ENCODE results near the gene ST8SIA6.

DNA sequence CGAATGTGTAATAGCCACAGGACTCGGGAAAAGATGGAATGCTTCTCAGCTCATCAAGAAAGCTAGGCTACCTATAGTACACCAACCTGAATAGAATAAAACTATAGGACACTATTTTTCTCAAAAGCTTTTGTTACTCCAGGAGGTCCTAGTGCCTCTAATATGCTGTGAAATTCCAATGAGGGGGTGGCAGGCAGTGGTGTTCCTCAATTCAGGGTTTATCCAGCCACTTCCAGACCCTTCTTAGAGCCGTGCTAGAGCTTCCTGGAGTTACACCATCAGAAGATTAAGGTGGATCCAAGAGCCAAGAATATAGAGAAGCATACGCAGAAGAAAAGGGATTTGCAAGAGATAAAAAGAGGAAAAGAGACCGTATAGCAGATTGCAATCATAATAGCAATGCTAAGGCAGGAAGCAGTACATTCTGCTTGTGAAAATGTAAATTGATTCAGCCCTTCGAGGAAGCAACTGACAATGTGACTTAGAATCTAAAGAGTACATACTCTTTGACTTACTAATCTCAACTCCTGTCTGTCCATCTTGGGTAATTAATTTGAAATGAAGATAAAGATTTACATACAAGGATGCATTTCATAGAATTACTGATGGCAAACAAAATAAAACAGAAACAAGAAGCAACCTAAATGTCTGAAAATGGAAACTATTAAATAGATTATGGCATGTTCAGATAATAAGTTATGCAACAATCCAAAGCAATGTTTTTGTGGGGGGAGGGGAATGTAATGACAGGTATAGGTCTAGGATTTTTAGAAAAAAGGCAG is 2.1 kb downstream of the ST8SIA6 start:
- TF ChIP-seq, protein P1, sequence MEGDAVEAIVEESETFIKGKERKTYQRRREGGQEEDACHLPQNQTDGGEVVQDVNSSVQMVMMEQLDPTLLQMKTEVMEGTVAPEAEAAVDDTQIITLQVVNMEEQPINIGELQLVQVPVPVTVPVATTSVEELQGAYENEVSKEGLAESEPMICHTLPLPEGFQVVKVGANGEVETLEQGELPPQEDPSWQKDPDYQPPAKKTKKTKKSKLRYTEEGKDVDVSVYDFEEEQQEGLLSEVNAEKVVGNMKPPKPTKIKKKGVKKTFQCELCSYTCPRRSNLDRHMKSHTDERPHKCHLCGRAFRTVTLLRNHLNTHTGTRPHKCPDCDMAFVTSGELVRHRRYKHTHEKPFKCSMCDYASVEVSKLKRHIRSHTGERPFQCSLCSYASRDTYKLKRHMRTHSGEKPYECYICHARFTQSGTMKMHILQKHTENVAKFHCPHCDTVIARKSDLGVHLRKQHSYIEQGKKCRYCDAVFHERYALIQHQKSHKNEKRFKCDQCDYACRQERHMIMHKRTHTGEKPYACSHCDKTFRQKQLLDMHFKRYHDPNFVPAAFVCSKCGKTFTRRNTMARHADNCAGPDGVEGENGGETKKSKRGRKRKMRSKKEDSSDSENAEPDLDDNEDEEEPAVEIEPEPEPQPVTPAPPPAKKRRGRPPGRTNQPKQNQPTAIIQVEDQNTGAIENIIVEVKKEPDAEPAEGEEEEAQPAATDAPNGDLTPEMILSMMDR (conservative IDR thresholded peaks at IDR 0.05; ENCODE audit: low read depth, low read length): no peak
- no peak for TF ChIP-seq EZH2 (IDR thresholded peaks at IDR 0.05; ENCODE audit: borderline replicate concordance, low read depth, low read length, poor library complexity, severe bottlenecking)

All from A673 (cell line).